Endometrial microvascular endothelial cells (primary cell): Measurements from ENCODE around the gene MPDU1. TPM values are rescaled to one million over a fixed set of nuclear protein-coding genes. Genes with fewer than 3 reads are reported as not detected.

Experiments used
- in situ Hi-C: cut with HindIII; loops from 2 replicates; pipeline ENCODE4 v1.10.0; 2017; ENCODE audit warnings: low sequenced_read_pairs, low pct_unique_long_range_greater_than_20kb; ENCODE audit errors: inconsistent ontology term
- total RNA-seq: library from RNA; depleted of rRNA; stranded (reverse); fragments of >200 nt; gene quantifications from one replicate; pipeline ENCODE4 v1.2.3, GENCODE V29; 2015; ENCODE audit errors: inconsistent ontology term

The MPDU1 gene
- total RNA-seq, 1 donor from 2014 or later, result 328 TPM

DNA sequence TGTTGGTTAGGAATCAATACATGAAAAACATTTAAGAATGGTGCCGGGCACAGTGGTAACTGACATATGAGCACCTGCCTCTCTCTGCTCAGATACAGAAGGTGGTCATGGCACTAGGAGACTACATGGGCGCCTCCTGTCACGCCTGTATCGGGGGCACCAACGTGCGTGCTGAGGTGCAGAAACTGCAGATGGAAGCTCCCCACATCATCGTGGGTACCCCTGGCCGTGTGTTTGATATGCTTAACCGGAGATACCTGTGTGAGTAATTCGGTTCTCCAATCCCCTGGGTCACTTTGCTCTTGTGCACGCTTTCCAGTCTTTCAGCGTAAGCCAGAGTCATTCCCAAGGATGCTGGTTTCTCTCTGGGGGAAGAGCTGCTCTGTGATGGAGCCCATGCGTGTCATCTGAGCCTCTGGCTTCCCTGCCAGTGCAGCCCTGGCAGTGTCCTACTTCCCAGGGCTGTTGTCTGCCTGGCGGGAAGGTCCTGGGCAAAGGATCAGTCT, 7.2 kb upstream of the MPDU1 start:
- in situ Hi-C loops, result no loop called here

DNA sequence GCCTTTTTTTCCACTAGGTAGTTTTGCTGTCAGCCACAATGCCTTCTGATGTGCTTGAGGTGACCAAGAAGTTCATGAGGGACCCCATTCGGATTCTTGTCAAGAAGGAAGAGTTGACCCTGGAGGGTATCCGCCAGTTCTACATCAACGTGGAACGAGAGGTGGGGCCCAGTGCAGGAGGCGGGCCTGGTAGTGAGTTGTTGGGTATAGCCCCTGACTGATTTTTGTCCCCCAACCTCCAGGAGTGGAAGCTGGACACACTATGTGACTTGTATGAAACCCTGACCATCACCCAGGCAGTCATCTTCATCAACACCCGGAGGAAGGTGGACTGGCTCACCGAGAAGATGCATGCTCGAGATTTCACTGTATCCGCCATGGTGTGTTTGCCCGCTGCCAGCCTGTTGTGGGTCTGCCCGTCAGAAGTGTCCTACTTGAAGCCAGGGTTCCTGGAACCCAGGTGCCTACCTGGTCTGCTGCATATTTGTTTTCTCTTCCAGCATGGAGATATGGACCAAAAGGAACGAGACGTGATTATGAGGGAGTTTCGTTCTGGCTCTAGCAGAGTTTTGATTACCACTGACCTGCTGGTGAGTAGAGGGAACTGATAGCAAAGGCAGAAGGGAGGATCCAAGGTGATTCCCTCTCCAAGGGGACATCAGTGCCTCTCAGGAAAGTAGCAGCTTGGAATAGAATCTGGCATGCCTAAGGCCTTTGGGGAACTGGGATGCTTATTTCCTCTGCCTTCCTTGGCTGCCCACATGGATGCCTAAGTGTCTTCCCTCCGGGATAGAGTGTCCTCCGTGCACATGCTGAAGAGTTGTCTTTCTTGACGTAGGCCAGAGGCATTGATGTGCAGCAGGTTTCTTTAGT, 6.1 kb upstream of the MPDU1 start:
- in situ Hi-C loops, result no loop called here

DNA sequence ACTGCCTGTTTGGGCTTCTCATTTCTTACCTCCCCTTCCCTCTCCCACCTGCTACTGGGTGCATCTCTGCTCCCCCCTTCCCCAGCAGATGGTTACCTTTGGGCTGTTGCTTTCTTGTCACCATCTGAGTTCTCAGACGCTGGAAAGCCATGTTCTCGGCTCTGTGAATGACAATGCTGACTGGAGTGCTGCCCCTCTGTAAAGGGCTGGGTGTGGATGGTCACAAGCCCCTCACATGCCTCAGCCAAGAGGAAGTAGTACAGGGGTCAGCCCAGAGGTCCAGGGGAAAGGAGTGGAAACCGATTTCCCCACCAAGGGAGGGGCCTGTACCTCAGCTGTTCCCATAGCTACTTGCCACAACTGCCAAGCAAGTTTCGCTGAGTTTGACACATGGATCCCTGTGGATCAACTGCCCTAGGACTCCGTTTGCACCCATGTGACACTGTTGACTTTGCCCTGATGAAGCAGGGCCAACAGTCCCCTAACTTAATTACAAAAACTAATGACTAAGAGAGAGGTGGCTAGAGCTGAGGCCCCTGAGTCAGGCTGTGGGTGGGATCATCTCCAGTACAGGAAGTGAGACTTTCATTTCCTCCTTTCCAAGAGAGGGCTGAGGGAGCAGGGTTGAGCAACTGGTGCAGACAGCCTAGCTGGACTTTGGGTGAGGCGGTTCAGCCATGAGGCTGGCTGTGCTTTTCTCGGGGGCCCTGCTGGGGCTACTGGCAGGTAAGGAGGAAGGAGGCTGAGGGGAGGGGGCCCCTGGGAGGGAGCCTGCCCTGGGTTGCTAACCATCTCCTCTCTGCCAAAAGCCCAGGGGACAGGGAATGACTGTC, 4.4 kb upstream of the MPDU1 start, which contains the start of gene CD68:
Gene CD68 (plus strand): TSS at position 638 of the 833 bp plus-strand sequence. CDS start 40 bp downstream, at position 678.
- in situ Hi-C loops, result no loop called here

DNA sequence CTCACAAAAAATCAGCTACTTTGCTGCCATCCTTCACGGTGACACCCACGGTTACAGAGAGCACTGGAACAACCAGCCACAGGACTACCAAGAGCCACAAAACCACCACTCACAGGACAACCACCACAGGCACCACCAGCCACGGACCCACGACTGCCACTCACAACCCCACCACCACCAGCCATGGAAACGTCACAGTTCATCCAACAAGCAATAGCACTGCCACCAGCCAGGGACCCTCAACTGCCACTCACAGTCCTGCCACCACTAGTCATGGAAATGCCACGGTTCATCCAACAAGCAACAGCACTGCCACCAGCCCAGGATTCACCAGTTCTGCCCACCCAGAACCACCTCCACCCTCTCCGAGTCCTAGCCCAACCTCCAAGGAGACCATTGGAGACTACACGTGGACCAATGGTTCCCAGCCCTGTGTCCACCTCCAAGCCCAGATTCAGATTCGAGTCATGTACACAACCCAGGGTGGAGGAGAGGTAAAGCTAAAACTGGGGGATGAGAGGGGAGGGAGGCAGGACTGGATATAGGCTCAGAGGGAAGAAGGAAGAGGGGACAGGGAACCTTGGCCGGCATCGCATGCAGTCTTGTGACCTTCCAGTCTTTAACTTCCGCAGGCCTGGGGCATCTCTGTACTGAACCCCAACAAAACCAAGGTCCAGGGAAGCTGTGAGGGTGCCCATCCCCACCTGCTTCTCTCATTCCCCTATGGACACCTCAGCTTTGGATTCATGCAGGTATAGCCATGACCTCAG, 3.6 kb upstream of the MPDU1 start:
- in situ Hi-C loops, result no loop called here

DNA sequence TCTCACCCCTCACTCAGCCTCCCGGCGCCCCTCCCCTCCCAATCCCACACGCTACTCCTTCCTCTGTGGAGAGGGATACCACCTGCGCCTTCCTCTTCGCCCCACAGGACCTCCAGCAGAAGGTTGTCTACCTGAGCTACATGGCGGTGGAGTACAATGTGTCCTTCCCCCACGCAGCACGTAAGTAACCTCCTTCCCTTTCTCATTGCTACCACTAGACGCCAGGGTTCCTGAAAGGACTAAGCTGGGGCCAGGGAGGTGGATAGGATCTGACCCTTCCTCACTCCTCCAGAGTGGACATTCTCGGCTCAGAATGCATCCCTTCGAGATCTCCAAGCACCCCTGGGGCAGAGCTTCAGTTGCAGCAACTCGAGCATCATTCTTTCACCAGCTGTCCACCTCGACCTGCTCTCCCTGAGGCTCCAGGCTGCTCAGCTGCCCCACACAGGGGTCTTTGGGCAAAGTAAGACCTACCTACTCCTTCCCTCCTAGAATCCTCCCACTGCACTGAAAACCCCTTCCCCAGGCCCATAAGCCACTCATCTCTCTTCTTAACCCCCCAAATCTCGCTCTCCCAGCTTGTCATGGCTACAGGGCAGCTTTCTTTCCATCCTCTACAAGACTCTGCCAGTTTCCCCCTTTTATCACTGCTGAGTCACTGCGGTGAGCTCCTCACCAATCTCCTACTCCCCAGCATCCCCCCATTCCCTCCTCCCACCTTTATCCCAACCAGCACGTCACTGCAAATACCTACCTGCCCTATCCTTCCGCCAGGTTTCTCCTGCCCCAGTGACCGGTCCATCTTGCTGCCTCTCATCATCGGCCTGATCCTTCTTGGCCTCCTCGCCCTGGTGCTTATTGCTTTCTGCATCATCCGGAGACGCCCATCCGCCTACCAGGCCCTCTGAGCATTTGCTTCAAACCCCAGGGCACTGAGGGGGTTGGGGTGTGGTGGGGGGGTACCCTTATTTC, 2.8 kb upstream of the MPDU1 start:
- in situ Hi-C loops, result no loop called here

DNA sequence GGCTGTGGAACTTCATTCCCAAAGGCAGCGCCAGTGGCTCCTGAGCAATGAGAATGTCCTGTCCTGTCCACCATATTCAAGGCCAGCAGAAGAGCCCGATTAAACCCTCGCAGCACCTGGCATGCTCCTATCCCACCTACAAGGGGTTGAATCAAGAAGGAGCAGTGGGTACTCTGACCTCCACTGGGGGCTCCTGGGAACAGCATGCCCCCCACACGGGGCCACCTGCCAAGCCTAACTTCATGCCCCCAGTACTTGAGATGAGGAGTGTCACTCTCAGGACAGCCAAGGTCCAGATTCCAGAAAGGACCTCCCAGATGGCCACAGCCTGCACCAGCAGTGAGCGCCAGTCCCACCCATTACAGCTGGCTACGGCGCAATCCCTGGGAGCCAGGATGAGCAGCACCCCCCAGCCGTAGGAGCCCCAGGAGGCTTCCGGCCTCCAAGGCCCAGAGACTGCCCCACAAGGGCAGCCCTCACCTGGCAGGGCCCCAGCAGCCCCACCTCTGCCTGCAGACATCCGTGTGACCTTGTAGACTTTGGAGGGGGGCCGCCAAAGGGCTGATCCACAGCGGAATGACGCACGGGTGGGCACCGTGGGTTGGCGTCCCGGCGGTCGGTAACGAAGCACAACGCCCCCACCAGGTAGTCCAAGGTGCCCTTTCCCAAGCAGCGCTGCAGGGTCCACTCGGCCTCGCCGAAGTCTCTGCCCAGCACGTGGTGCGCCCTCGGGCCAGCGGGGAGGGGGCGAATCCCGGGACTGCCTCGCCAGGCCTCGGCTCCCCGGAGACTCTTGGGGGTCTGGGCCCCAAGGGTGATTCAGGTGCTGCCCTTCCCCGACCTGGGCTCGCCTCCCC, 1.0 kb upstream of the MPDU1 start:
- in situ Hi-C loops, result no loop called here

DNA sequence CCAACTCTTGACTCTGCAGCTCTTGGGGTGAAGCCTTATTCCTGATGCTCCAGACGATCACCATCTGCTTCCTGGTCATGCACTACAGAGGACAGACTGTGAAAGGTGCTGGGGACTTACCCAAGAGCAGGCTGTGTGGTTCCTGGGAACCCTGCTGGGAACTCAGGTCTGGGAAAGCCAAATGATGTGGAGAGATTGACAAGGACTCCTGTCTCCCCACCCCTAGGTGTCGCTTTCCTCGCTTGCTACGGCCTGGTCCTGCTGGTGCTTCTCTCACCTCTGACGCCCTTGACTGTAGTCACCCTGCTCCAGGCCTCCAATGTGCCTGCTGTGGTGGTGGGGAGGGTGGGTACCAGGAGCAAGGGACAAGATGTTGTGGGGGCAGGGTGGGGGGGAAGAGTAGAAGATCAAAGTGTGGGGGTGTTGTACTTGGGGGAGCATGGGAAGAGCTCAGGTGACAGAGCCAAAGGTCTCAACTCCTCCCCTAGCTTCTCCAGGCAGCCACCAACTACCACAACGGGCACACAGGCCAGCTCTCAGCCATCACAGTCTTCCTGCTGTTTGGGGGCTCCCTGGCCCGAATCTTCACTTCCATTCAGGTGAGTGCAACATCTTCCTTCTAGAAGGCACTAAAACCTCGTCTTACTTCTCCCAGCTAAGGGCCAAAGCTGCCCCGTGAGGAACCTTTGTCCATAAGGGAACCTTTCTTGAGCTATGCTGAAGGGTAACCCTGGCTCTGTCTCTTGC, 3.2 kb downstream of the MPDU1 start:
- in situ Hi-C loops, result no loop called here

DNA sequence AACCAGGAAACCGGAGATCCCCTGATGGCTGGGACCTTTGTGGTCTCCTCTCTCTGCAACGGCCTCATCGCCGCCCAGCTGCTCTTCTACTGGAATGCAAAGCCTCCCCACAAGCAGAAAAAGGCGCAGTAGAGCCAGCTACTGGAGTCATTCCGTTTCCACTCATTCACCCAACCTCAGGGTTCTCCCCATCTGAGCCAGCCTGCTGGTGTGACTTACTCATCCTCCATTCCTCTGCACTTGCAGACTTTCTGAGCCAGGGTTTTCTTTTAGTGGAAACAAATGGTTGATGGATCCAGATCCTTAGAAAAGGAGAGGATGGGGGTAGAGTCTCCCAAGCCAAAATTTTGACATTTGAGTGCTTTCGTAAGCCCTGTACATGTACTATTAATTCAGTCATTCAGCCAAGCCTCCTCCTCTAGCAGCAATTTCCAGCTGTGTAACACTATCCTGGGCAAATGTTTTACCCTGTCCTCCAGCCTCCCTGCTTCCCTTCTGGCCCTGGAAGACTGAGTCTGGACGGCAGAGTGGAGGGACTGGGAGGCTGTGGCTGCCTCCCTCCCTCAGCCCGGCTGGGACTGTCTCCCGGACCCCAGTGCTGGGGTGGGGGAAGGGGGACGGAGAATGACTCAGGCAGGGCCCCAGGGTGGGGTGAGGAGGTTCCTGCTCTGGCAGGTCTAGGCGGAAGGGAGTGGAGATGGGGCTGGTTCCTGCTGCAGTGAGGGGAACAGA, 3.9 kb downstream of the MPDU1 start:
- in situ Hi-C loops, result no loop called here

DNA sequence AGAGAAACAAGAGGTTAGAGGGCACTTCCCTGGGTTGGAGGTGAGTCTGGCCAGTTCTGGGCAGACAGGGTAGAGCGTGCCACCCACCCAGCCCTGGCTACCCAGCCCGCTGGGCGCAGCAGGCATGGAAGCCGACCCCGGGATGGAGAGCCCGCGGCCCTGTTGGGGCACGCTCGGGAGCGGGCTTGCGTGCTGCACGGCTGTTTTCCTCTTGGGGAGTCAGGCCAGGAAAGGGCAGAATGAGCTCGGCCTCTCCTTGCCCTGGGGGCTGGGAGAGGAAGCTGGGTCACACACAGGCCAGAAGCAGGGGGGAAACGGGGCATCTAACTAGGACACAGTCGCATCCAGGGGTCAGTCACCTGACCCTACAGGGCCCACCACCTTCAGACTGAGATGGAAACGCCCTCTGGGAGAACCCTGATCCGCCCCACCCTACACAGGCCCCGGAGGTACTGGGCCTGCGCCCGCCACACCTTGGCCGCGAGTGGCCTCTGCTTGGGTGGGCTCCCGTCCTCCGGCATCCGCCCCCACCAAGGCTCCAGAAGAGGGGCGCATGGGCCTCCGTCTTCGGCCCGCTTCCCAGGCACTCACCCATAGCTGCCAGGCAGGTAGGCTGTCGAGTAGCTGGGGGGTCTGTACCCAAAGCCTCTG, 5.0 kb downstream of the MPDU1 start:
- in situ Hi-C loops, result no loop called here

DNA sequence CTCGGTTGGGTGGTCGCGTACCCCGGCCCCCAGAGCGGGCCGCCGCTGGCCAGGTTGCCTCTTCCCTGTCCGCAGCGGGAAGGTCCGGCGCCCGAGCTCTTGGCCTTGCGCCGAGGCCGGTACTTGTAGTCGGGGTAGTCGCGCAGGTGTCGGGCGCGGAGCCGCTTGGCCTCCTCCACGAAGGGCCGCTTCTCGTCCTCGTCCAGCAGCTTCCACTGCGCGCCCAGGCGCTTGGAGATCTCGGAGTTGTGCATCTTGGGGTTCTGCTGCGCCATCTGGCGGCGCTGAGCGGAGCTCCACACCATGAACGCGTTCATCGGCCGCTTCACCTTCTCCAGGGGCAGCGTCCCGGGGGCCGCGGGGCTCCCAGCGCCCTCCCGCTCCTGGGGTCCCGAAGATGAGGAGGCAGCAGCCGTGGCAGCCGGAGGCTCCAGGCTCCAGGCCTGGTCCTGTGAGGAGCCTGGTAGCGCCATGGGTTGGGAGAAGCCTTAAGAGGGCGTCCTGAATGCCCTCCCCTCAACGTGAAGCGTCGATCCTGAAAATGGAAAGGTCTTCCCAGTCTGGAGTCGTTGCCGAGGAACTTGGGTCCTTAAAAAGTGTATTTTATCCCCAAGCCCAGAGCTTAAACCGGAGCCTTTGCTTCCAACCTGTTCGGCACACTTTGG, 5.7 kb downstream of the MPDU1 start:
- in situ Hi-C loops, result no loop called here

DNA sequence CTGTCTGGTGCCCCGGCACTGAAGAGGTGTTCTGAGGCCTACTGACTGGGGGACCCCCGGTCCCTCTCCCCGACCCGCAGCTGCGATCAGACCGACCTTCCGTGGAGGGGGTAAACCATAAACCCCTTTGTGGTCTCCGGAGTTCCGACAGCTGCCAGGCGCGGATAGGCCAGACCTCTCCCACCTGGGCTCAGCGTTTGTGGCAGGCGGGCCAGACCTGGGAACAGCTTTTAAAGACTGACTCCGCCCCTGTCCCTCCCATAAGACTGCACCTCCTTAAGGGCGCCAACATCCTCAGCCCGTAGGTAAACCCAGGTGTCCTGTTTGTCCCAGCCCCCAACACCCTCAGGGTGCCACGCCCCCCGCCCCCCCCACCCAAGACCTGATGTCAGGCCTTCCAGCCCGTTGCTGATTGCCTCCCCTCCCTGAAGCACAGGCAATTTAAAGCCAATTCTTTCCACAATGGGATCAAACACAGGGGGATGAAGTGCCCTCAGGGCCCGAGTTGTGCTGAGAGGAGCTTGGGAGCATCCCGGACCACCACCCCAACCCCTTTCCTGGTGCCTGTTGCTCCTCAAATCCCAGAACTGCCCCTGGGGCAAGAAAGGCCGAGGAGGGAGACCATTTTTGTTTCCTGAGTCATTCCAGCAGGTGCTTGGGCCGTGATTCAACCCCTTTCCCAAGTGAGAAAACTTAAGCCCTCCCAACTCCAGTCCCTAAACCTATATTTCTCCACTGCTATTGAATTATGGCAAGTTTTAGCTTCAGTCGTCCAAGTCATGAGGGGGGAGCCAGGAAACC, 6.4 kb downstream of the MPDU1 start, which contains the start of gene SOX15:
Gene SOX15 (minus strand): TSS at position 204 of the 801 bp plus-strand sequence. CDS start 418 bp downstream, outside the sequence.
- in situ Hi-C loops, result no loop called here

DNA sequence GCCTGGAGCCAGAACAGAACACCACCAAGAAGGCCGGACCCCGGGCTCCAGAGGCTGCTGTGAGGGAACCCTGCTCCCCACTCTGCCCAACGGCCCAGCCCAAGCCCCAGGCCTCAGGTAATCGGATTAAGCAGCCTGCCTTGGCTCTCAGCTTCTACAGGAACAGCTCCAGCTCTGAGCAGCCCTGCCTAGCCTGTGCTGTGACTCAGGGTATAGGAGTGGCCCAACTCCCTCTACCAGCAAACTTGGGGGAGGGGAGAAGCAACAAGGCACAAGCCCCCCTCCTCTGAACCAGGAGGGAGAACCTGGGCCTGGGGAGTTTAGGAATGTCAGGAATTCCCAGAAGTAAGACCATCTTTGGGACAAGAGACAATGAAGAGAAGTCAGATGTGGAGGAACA, 7.1 kb downstream of the MPDU1 start:
- in situ Hi-C loops, result no loop called here

DNA sequence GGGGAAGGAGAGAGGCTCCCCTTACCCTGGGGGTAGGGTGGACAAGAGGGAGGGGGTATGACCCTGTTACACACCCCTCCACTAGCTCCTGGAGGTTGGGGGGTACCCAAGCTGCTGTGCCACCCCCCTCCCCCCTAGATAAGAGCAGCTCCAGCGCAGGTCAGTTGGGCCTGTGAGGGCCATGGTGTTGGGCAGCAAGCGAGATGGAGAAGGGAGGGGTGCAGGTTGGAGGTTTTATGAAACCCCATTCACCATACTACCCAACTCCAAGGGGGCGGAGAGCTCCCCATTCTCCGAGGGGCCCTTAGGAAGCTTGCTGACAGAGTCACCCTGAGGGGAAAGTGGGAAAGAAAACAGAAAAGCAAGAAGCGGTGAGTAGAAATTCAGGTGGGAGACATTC, 7.9 kb downstream of the MPDU1 start:
- in situ Hi-C loops, result no loop called here

DNA sequence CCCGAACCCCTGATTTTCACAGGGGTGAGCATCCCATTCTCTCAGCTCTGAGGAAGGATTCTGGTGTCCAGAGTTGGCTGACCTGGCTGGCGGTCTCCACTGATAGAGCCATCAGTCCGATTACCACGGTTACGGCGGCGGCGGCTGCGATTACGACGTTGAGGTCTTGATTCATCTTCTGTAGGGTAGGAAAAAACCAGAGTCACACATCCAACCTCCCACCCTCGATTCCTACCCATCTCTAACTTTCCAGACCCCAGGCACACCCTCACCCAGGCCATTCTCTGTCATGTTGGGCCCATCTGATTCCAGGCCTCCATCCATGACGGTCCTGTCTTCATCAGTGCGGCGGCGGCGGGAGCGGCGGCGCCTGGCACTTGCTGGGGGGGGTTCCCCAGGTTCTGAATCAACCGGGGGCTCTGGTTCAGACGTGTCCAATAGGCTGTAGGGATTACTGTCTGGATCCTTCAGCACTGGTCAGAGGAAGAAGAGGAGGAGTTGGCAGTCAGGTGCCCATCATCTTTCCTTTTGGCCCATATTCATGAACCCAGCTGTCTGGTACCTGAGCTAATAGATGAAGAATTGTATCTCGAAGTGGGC, 8.9 kb downstream of the MPDU1 start:
- in situ Hi-C loops, result no loop called here
